PC-3 (cell line): ENCODE measurements around the gene MORF4L2. TPM values are rescaled to one million over a fixed set of nuclear protein-coding genes. Genes with fewer than 3 reads are reported as not detected.
A peak's percentile ranks its signal among the peaks of the same experiment; 100 is the strongest.

Source experiments
- ATAC-seq: fragments of 200-7000 bp; cut with Tn5 transposase; 2 replicates; pipeline ENCODE4 v1.9.1; 2020; ENCODE audit warnings: mild to moderate bottlenecking, moderate library complexity
- BruUV-seq: library from RNA; stranded (reverse); fragments of 400-500 nt; replicated peaks from 2 replicates; lab custom pipeline; 2021; lab: Mats Ljungman, UMichigan
- CTCF ChIA-PET: fragments of 300-600 bp; sonication (Branson Sonifier 250); formaldehyde crosslinking; loops from one replicate; lab custom pipeline; 2022; ENCODE audit warnings: antibody characterized with exemption; lab: Charles Lee
- POLR2A ChIA-PET: fragments of 300-600 bp; sonication (Branson Sonifier 250); formaldehyde crosslinking; loops from one replicate; lab custom pipeline; 2022; ENCODE audit warnings: antibody characterized with exemption; ENCODE audit not compliant: unreplicated experiment; lab: Charles Lee
- DNase-seq: peaks from one replicate; pipeline ENCODE4 v3.0.0-alpha.2; 2015
- H2AFZ ChIP-seq: fragments of 300-600 bp; sonication (generic); 2 replicates; pipeline ENCODE4 v1.6.0; 2016; ENCODE audit warnings: antibody characterized with exemption, low read length
- H3F3A ChIP-seq: fragments of 300-600 bp; sonication (generic); one replicate; pipeline ENCODE4 v1.6.0; 2017; ENCODE audit warnings: antibody characterized with exemption, low read length, control low read depth, mild to moderate bottlenecking; ENCODE audit not compliant: unreplicated experiment
- H3K27ac ChIP-seq: fragments of 300-600 bp; sonication (generic); 2 replicates; pipeline ENCODE4 v1.5.1; 2016; ENCODE audit warnings: mild to moderate bottlenecking, low read length
- H3K27me3 ChIP-seq: fragments of 300-600 bp; sonication (generic); 2 replicates; pipeline ENCODE4 v1.6.1; 2016; ENCODE audit warnings: low read length, mixed read lengths
- H3K36me3 ChIP-seq: fragments of 300-600 bp; sonication (generic); 2 replicates; pipeline ENCODE4 v1.6.1; 2016; ENCODE audit warnings: low read depth, mixed run types, low read length, mixed read lengths
- H3K4me1 ChIP-seq: fragments of 300-600 bp; sonication (generic); 2 replicates; pipeline ENCODE4 v1.5.1; 2016; ENCODE audit warnings: low read length; ENCODE audit not compliant: insufficient read depth
- H3K4me2 ChIP-seq: fragments of 300-600 bp; sonication (generic); 2 replicates; pipeline ENCODE4 v1.6.0; 2016; ENCODE audit warnings: low read length
- H3K4me3 ChIP-seq: fragments of 300-600 bp; sonication (generic); 2 replicates; pipeline ENCODE4 v1.5.1; 2016; ENCODE audit warnings: mild to moderate bottlenecking, low read length, mixed read lengths
- H3K79me2 ChIP-seq: fragments of 300-600 bp; sonication (generic); 2 replicates; pipeline ENCODE4 v1.6.1; 2017; ENCODE audit warnings: low read length, mixed read lengths
- H3K9ac ChIP-seq: fragments of 300-600 bp; sonication (generic); 2 replicates; pipeline ENCODE4 v1.6.0; 2016; ENCODE audit warnings: mild to moderate bottlenecking, low read length
- H3K9me2 ChIP-seq: fragments of 300-600 bp; sonication (generic); replicated peaks from 2 replicates; pipeline ENCODE4 v1.6.1; 2016; ENCODE audit warnings: mixed run types, low read length, mixed read lengths
- H3K9me3 ChIP-seq: fragments of 300-600 bp; sonication (generic); 2 replicates; pipeline ENCODE4 v1.6.1; 2016; ENCODE audit warnings: low read length, mixed read lengths
- H4K20me1 ChIP-seq: fragments of 300-600 bp; sonication (generic); 2 replicates; pipeline ENCODE4 v1.6.1; 2016; ENCODE audit warnings: low read length, mixed read lengths
- EZH2 ChIP-seq: fragments of 300-600 bp; sonication (generic); IDR thresholded peaks from one replicate; pipeline ENCODE4 v1.6.1; 2017; ENCODE audit warnings: antibody characterized with exemption, mild to moderate bottlenecking, low read length; ENCODE audit not compliant: unreplicated experiment
- EZH2phosphoT487 ChIP-seq: fragments of 300-600 bp; sonication (generic); IDR thresholded peaks from 2 replicates; pipeline ENCODE4 v1.6.1; 2018; ENCODE audit warnings: mild to moderate bottlenecking, antibody characterized with exemption, low read length, borderline replicate concordance
- intact Hi-C: fragments of 100-400 bp; cut with micrococcal nuclease; formaldehyde crosslinking; loops from 2 replicates; pipeline ENCODE4 v1.9.0; 2023
- total RNA-seq: library from RNA; depleted of rRNA; stranded (reverse); fragments of >200 nt; gene quantifications from 2 replicates; pipeline ENCODE4 v1.2.3, GENCODE V29; 2014; rRNA removed
- TF ChIP-seq, protein P1 (sequence below): fragments of 300-600 bp; sonication (generic); conservative IDR thresholded peaks from 2 replicates; pipeline ENCODE4 v1.5.1; 2017; ENCODE audit warnings: antibody characterized with exemption, low read depth, mild to moderate bottlenecking, low read length

The MORF4L2 gene
- total RNA-seq, 1 experiment from 2014 or later = 349 TPM

DNA sequence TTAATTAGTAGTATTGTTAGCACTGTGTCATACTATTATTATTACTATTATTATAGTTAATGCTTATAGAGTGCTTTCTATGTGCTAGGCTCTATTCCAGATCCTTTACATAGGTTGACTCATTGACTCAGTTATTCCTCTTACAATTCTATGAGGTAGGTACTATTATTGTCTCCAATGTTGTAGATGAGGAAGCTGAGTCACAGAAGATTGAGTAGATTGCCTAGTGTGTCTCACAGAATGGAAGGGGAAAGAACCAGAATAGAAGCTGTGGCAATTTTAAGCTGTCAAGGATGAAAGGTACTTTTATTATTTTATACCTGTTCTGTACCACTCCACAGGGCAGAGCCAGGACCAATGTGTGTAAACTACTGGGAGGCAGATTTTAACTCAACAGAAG is 59.6 kb downstream of the MORF4L2 start:
- intact Hi-C loops = loop anchor here (5.0 kb wide), 1 partner anchor 40 kb away; the partner anchor contains the start of gene TCEAL4
- no peak overlapping the region for H2AFZ ChIP-seq
- DNase-seq (peak; percentile 36), ATAC-seq (no peak)
- BruUV-seq = no TSS peak
- ChIA-PET CTCF (no interaction called here), POLR2A (interaction anchor here (0.7 kb wide), 1 partner anchor 52 kb away, joined by 3 read pairs; no protein-coding TSS in a partner anchor)
- H3K27me3 ChIP-seq = no peaks in the 10 kb centered on the region
- H3K9me3 ChIP-seq = no peaks in the 10 kb centered on the region
- no peaks in the 10 kb centered on the region for H3F3A ChIP-seq
- no peak overlapping the region for H3K4me3 ChIP-seq
- no peaks in the 10 kb centered on the region for H3K36me3 ChIP-seq
- H3K9me2 ChIP-seq = no peaks in the 10 kb centered on the region
- TF ChIP-seq EZH2 (no peak), EZH2phosphoT487 (no peak)
- TF ChIP-seq, protein P1, sequence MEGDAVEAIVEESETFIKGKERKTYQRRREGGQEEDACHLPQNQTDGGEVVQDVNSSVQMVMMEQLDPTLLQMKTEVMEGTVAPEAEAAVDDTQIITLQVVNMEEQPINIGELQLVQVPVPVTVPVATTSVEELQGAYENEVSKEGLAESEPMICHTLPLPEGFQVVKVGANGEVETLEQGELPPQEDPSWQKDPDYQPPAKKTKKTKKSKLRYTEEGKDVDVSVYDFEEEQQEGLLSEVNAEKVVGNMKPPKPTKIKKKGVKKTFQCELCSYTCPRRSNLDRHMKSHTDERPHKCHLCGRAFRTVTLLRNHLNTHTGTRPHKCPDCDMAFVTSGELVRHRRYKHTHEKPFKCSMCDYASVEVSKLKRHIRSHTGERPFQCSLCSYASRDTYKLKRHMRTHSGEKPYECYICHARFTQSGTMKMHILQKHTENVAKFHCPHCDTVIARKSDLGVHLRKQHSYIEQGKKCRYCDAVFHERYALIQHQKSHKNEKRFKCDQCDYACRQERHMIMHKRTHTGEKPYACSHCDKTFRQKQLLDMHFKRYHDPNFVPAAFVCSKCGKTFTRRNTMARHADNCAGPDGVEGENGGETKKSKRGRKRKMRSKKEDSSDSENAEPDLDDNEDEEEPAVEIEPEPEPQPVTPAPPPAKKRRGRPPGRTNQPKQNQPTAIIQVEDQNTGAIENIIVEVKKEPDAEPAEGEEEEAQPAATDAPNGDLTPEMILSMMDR = no peak
- H3K4me1 ChIP-seq = peaks cover 19% of the 10 kb centered on the region
- H3K27ac ChIP-seq = 0 out of 2 replicates have a peak overlapping the region, but pooled peaks have one; percentile 20
- peaks cover 50% of the 10 kb centered on the region for H3K79me2 ChIP-seq
- H4K20me1 ChIP-seq = no peaks in the 10 kb centered on the region
- H3K9ac ChIP-seq = no peak overlapping the region
- H3K4me2 ChIP-seq = peak overlapping the region; percentile 47

Other genes with a start within 250 kb of the MORF4L2 start
- gene RAB40A, start 167.2 kb downstream of the MORF4L2 start, total RNA-seq = 0.04 TPM in 1 of 2 replicates, not detected in the other
- 29.8 and 40.8 TPM in 2 replicates for gene TCEAL4, start 101.2 kb downstream of the MORF4L2 start, total RNA-seq
- gene TCEAL3, start 78.7 kb downstream of the MORF4L2 start, total RNA-seq = 18.3 and 21.1 TPM in 2 replicates
- 22.8 and 26.3 TPM in 2 replicates for gene TCEAL1, start 57.7 kb downstream of the MORF4L2 start, total RNA-seq
- 0.40 TPM in 1 of 2 replicates, not detected in the other for gene TMEM31, start 24.2 kb upstream of the MORF4L2 start, total RNA-seq
- gene PLP1, start 90.1 kb upstream of the MORF4L2 start, total RNA-seq = not detected in 2 replicates
- gene RAB9B, start 145.6 kb upstream of the MORF4L2 start, total RNA-seq = 1.2 and 1.5 TPM in 2 replicates